Left cardiac atrium (tissue), 4 donors: Measurements from ENCODE around the gene OTULINL. TPM values are rescaled to one million over a fixed set of nuclear protein-coding genes. Genes with fewer than 3 reads are reported as not detected.

Experiments used
- ATAC-seq, 2 donors: fragments of 200-7000 bp; cut with Tn5 transposase; one replicate each; pipeline ENCODE4 v1.9.1; 2020; ENCODE audit warnings: mild to moderate bottlenecking in 2 of 2, moderate library complexity in 2 of 2
- DNase-seq: peaks from one replicate; pipeline ENCODE4 v3.0.0-alpha.2; 2020
- intact Hi-C, 2 donors: fragments of 100-400 bp; cut with DNase I; formaldehyde crosslinking; loops; one replicate each; pipeline versions ENCODE4 v1.14.1 to v1.15.1; 2022 to 2023
- total RNA-seq, 2 donors: library from RNA; stranded (reverse); fragmentation: NEBNext Ultra II Directional; extraction: Animal tissue kit (Norgen Biotek cat#: 25700); gene quantifications; one replicate each; pipeline ENCODE4 v1.2.1, GENCODE V29; 2021
- donor health status: DM: no; HTN: yes; CAD: no.
- donor health status: DM: no; HTN: yes; CAD: no; lungs with severe emphysema.
- donor health status: DM: yes; HTN: yes; CAD: no.
- donor health status: Dilated cardiomyopathy.

The OTULINL gene
- total RNA-seq, 2 donors from 2014 or later, result 4.9 to 12.9 TPM

DNA sequence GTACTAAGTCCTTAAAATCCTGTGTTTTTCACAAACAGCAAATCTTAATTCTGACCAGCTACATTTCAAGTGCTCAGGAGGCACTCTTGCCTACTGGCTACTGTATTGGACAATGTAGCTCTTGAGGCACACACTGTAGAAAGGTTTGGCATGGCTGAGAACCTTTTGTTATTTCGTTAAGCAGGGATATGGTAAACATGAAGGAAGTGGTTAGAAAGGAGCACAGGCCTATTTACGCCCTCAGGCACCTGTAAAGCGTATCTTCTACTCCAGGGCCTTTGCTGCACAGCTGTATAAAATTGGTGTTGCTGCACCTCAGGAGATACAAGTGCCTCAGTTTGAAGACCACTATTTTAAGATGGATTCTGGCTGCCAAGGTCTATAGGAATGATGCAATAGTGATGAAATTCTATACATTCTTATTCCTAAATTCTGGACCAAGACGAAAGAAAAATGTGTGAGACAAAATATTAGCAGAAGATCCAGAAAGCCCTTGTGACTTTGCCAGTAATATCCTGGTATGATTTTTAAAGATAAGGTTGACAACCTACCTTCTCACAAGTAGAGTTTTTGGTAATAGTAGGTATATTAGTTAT, 73.7 kb downstream of the OTULINL start:
- intact Hi-C loops, result no loop called here

DNA sequence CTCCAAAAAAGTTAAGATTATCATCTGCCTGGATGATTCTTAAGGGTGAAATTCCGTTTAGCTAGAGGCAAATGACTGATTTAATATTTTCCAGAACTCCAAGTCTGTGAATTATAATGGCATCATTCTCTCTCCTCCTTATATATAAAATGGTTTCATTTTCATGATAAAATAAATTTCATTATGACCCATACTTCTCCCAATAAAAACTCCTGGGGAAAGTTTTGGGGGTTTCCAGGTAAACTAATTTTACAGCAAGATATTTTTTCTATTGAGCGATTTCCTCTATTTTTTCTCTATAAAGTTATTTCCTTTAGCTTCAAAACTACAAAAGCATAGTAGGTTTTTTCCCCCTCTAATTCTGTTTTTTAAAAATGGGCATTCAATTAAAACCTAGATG, 75.3 kb downstream of the OTULINL start:
- intact Hi-C loops, result no loop called here
- no peak for ATAC-seq

More for the DNA sequence above, 73.7 kb downstream of the OTULINL start:
- DNase-seq (no peak), ATAC-seq (no peak)

DNA sequence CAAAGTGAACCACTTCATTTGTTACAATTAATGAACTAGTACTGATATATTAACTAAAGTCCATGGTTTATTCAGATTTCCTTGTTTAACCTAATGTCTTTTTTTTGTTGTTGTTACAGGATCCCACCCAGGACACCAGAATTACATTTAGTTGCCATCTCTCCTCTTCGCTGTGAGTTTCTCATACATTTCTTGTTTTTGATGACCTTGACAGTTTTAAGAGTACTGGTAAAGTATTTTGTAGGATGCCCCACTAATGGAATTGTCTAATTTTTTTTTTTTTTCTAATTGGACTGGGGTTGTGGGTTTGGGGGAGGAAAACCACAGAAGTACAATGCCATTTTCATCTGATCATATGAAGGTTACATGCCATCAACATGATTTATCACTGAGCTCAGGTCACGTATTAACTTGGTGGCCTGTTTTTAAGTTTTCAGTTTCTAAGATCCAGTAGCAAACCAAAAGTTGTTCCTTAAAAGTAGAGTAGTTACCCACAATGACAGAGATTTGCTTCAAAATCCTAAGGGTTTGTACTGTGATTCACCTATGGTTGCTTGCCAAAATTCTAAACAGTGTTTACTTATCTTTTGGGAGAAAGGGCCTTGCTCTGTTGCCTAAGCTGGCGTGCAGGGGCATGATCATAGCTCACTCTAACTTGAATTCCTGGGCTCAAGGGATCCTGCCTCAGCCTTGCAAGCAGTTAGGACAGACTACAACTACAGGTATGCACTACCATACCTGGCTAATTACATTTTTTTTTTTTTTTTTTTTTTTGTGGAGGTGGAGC, 78.4 kb downstream of the OTULINL start:
- intact Hi-C loops, result no loop called here
- ATAC-seq, result no peak
- DNase-seq, result no peak

More for the DNA sequence above, 75.3 kb downstream of the OTULINL start:
- DNase-seq, result no peak

DNA sequence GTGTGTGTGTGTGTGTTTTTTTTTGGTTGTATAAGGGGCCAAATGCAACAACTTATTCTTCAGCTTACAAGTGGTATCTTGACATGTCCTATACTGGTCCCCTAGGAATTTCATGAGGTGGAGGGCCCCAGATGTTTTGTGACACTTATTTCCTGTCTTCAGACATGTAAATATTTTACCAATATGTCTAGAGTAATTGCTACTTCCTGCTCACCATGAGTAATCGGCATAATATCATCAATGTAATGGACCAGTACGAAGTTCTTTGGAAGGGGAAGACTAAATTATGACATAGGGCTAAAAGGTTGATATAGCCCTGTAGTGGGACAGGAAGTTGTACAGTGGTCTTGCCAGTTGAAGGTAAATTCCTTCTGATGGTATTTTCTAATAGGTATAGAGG, 79.2 kb downstream of the OTULINL start:
- intact Hi-C loops, result no loop called here
- ATAC-seq, result no peak
- DNase-seq, result no peak

Other genes starting within 250 kb of the OTULINL start
- gene OTULIN, start 82.9 kb downstream of the OTULINL start, total RNA-seq, result 10 to 100 TPM; 20.1 to 22.2 TPM